Dedifferentiated amniotic fluid mesenchymal stem cell (primary cell): ENCODE results near the gene ARHGAP42.
A peak's percentile ranks its signal among the peaks of the same experiment; 100 is the strongest.
"Not testable (repeated sequence)": the region's sequence is repeated elsewhere in the genome, so short reads cannot be mapped to it uniquely, and the experiment has no call there.

Experiments used
- DNase-seq: peaks from one replicate; pipeline ENCODE4 v3.0.0-alpha.2; 2016; ENCODE audit errors: extremely low spot score

Gene ARHGAP42

DNA sequence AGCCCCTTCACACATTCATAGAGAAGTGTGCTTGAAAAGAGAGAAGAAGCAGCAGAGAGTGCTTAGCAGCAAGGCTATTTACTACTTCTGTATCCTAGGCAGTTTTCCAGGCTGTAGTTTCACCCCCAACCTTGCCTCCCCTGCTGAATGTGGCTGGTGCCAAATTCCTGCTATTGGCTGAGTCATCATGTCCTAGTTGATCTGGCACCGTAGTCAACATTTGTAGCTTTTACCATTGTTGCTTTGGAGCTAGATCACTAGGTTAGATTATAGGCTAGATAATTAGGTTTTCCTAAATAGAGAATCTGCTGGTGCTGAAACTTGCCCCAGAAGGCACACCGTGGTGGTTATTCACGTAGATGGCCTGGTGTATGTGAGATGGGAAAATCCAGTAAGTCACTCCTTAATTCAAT is 32.7 kb downstream of the ARHGAP42 start:
- DNase-seq = peak; percentile 60

DNA sequence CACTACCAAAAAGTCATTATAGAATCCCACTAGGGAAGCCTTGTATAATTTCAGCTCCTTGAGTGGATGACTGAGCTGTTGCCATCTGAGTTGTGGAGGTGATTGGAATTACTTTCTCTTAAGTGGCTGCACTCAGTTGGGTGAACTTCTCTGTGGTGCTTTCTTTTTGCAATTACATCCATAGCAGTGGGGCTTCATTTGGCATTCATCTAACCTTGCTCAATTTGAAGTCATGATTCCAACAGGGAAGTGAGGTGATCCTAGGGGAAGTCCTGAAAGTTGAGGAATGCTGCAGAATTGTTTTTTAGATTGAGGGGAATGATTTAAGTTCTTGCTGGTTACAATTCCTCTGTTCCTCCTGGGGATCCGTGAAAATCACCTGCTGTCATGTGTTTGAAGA is 39.6 kb downstream of the ARHGAP42 start:
- DNase-seq = no peak

DNA sequence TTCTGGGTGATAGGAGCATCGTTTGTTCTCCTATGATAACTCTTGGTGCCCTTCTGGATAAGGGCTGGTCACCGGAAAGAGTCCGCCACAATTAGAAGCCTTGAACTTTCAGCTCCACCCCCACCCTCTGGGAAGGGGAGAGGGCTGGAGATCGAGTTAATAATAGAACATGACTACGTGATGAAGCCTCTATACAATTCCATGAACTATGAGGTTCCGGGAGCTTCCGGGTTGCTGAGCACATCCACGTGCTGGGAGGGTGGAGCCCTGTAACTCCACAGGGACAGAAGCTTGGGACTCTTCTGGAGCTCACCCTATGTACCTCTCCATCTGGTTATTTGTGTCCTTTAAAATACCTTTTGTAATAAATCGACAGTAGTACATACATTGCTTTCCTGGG is 40.3 kb downstream of the ARHGAP42 start:
- no peak for DNase-seq

DNA sequence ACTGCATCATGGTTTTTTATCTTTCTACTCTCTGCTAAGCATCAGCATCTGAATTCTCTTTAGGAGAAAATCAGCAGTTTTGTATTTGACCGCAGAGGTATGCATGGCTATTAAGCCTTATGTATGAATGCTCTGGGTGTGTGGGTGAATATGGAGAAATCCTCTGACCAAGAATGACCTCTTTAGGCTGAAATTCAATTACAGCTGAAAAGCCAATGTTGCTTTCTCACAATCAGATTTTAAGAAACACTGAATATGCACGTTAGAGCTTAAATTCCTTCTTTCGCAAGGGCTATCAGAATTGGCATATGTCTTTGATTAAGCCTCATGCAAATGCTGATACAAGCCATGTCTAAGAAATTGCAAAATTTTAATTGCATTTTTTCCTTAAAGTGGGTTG is 43.2 kb downstream of the ARHGAP42 start:
- DNase-seq = peak; percentile 66

DNA sequence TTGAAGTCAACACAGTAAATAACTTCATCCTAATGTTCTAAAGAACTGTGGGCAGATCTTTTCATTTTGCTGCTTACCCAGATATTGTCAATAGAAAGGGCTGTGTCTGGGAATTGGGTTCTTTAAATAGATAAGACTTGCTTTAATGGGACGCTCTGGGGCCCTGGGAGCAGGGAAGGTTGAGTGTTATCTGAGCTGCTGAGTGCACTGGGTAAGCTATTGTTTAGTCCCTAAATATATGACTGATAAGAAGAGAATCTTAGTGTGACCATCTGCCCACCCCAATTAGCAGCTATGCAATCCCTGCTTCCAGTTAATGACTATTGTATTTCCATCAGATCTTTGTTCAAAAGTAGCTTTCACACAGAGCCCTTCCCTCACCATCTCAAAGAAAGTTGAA is 44.4 kb downstream of the ARHGAP42 start:
- no peak for DNase-seq

DNA sequence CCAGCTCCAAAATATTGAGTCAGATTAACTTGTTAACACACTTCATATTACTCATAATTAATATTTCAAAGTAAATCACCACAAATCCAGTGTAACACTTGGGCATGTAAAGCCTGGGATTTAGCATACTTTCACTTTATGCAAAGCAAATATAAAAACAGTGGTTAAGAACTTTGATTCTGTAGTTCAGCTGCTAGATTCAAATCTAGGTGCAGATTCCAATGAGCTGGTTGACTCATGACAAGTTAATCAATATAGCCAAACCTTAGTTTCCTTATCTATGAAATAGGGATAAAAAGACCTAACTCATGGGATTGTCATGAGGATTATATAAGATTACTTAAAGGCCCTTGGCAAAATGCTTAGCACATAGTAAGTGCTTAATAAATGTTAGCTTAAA is 45.9 kb downstream of the ARHGAP42 start:
- no peak for DNase-seq

DNA sequence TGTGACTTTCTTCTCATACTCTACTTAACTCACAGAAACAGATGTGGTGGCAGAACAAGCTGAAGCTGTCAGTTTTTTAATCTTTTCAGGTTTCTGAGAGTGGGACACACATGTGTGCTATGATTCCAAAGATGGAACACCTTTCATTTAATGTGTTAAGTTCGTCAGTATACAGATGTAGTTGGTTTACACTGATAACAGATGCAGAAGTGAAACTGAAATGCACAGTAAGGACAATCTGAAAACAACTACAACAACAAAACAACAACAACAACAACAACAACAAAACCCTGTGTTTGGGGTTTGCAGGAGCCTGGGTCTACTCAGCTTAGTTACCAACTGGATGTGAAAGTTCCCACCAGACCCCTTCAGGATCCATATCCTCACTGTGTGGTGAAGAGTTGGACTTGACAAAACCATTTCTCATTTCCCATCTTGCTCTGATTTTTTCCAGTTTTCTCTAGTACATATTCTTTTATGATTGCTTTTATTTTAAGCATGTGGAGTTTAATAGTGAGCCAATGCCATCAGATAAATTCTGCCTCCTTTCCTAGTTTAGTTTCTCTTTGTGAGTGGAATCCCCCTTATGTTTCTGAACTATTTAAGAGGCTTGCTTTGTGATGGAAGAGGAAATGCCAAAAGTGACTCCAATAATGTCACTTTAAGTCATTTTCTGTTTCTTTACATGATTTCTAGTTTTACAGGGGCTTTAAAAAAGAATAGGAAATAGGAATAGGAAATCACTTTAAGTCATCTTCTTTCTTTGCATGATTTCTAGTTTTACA is 47.8 kb downstream of the ARHGAP42 start:
- DNase-seq = no peak

DNA sequence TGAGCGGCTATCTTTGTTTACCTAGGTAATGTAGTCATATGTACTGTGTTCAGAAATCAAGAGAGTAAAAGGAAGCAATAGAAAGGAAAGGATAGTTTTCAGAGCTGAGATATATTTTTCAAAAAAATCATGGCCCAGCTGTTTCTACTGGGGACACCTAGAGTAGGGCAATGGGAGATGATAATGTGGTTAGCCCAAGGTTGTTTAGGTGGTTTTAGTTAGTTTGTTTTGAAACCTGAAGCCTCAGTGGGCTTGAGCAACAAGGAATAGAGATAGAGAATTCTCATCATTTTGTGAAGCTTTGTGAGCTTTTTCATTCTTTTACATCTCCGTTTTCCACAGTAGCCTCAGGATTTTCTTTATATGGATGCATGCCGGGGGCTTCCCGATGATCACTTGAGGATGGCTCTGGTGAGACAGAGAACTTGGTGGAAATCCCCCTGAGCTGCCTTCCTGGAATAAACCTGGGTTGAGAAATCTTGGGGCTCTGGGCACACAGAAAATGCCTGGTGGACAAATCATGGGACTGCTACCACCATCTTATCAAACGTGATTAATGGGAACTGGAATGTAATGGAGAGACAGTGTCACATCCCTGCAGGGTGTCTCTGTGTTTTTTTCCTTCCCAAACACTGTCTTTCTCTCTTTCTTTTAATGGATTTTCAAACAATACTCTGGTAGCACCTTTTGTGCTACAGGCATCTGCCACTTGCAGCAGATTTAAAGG is 49.0 kb downstream of the ARHGAP42 start:
- DNase-seq = no peak

DNA sequence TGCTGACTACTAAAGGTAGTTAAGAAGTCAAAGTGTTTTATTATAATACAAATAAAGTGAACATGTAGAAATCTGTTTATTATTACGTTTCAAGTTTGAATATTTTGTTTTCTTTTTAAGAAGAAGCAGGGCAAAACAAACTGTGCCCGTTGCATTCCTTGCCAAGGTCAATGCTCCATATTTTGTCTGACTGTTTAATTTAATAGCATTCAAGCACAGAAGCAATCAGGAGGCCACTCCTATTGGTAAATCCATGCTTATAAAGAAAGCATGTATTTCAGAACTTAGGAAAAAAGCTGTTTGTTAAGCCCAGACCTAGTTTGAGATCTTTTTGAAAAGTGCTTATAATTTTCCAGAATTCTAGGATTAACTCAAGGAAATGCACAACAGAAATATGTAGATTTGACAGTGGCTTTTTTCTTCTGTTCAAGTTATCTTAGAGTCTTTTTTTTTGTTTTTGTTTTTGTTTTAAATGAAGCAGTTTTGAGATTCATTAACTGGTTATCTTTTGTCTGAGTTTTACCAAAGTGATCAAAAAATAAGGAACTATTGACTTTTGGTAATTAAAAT is 51.7 kb downstream of the ARHGAP42 start:
- no peak for DNase-seq

DNA sequence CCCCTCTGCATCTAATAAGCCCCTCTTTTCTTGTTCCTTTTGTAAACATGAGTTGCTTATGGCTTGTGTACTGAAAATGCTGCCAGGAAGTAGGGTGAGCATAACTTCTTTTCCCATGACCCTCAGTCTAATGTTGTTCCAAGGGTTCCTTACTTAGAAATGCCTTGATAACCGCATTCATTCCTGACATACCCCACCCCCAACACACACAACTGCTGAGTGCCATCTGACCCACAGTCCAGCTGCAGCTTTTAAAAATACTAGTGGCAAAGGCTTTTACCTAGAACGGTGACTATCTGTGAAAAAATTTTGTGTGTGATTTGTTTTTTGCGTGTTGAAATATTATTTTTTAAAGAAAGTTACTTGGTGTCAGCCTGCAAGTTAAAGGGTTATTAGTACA is 52.6 kb downstream of the ARHGAP42 start:
- peak; percentile 72 for DNase-seq

DNA sequence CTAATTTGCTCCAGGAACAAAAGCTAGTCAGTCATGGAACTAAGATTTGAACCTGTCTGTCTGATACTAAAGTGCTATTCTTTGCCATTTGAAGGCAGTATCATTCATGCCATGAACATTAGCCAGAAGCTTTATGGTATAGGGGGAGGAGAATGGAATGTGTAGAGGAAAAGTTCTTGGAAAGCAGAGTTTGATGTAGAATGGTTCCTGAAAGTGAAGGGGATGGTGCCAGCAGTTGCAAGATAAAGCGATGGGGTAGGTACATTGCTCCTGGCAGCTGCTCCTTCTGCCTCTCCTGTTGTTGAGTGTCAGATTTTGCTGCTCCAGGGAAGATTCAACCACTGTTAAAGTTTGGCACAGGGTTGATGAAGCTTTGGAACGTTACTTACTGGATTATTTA is 53.4 kb downstream of the ARHGAP42 start:
- no peak for DNase-seq

DNA sequence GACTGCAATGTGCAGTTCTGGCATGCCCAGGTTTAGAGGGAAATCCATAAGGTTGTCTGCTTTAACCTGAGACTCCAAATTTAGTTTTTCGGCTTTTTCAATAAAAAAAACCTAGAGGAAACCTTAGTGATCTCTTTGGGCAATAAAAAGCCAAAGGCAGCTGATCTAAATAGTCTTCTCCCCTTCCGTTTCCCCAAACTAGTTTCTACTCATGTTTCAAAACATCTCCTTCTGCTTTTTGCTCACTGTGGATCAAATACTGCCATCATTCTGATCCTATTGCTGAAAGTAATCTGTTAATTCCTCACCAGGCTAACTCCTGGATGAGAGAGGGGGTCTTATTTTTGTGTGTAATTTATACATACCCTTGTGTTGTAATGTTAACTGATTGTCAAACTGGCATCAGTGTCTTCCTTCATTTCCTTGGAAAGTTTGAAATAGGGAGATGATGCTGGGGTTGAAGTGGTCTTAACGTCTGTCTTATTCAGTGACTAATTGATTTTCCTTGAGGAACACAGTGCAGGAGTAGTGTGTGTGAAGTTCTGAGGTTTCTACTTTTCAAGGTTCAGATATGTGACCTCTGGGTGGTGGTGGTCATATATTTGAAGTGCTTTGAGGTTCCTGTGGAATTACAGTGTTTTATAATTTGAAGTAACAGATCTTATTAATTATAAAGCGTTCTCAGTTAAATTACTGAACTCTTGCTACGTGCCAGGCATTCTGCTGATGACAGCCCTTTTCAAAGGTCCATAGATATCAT is 55.0 kb downstream of the ARHGAP42 start:
- DNase-seq = no peak

DNA sequence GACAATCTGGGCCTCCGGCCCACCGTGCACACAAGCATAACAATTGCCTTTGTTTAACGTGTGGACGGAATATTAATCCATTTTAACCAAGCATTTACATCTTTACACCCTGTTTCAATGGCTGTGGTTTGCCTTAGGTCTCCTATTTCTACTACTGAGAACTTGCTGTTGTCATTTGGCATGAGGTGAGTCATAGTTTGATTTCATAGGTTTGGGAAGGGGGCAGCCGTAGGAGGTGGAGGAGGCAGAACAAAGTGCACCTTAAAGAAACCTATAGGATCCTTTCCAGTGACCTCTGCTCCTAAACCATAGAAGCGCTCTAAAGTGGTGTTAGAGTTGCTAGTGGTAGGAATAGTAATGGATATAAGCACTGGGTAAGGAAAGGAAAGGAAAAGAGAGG is 59.4 kb downstream of the ARHGAP42 start:
- DNase-seq = no peak

DNA sequence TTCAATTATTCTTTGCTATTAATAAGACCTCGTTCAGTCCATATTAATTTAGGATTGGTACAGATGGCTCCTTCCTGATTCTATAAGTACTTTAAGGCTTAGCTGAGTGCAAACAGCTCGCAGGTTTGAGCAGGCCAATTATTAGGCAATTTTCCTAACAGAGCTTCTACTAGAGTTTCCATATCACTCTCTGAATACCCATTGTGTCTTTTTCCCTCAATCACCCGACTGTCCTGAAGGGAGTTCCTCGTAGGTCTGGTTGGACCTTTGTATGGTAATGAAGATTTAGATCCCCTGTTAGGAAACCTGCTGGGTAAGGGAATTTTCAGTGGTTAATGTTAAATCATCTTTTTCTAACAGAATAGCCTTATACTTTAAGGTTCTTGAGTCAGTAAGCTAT is 61.1 kb downstream of the ARHGAP42 start:
- no peak for DNase-seq

DNA sequence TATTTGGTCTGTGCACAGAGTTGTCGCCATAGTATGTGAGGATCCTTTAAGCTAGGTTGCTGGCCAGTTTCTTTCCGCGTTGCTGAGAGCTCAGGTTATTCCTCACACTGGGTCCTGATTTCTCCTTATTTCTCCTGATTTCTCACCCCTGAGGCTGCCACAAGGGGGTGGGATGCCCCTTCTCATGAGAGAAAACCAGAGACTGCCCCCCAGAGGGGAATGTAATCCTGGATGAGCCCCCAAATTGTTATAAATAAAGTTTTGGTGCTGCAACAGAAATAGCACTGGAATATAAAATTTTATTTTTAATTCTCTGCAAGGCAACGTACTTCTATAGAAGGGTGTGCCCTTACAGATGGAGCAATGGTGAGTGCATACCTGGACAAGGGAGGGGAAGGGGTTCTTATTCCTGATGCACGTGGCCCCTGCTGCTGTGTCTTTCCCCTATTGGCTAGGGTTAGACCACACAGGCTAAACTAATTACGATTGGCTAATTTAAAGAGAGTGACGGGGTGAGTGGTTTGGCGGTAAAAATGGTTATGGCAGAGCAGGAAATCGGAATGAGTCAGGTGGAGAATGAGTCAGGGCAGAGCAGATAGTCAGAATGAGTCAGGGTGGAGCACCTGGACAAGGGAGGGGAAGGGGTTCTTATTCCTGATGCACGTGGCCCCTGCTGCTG is 62.9 kb downstream of the ARHGAP42 start:
- not testable (repeated sequence) for DNase-seq

DNA sequence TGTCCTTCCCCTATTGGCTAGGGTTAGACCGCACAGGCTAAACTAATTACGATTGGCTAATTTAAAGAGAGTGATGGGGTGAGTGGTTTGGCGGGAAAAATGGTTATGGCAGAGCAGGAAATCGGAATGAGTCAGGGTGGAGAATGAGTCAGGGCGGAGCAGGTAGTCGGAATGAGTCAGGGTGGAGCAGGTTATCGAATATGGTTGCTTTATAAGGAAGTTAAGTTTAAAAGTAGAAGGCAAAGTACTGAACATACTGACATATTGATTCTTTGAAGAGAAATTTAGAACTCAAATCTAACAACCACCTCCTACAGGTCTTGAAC is 63.4 kb downstream of the ARHGAP42 start:
- not testable (repeated sequence) for DNase-seq

DNA sequence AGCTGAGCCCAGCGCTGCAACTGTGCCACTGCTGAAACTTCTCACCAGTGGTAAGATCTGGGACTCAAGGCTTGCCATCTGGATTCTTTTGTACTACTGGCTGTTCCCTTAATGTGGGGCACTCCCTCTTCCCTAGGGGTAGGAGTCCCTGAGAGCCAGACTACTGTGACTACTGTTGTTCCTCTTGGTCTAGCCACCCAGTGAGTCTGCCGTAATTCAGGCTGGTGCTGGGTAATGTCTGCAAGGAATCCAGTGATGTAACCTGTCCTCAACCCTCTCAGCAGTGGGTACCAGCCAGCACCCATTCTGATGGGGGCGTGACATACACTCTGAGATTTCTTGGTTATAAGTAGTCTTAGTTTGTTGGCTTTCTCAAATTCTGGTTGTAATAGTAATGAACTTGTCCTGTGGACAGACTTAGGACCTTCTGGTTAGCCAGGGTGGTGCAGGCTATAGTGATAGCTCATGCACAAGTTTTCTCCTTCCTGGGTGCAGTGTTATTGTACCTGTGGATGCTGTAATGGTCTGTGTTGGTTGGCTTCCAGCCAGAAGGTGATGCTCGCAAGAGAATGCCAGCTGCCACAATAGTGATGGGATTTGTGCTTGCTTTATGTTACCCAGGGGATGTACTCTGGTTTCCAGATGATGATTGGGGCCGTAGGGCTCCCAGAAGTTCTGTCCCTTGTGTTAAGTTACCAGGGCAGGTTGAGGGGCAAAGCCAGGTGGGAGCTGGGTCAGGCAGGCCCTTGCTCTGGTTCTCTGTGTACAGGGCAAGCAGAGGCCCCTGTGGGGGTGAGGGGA is 65.5 kb downstream of the ARHGAP42 start:
- DNase-seq = no peak

DNA sequence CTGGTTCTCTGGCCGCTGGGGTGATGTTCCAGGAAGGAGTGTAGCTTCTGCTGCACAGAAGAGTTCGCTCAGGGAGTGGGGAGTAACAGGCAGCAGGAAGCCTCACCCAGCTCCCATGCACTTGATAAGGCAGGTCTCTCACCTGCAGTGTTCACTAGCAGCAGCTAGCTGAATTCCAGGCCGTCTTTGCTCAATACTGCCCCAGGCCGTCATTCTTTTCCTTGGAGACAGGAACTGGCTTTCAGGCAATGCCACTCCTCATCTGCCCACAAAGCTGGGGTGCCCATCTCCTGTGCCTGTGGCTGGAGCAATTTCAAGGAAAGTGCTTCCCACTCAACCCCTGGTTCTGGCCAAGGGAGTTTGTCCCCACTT is 66.1 kb downstream of the ARHGAP42 start:
- no peak for DNase-seq

DNA sequence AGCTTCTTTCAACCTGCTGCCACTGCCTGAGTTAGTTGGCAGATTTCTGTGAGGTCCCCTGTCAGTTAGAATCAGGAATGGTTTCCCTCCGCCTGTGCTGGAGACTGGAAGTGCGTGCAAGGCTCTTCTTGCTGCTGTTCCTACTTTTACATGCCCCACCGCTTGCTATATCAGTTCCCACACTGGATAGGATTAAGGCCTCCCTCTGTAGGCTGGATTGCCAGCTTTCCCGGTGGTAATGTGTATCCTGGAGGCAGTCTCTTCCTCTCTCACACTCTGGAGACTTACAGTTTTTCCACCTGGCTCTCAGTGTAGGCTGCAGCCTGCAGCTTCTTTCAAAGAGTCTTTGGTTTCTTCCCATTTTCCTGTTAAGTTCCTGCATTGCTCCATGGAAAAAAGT is 66.5 kb downstream of the ARHGAP42 start:
- no peak for DNase-seq

DNA sequence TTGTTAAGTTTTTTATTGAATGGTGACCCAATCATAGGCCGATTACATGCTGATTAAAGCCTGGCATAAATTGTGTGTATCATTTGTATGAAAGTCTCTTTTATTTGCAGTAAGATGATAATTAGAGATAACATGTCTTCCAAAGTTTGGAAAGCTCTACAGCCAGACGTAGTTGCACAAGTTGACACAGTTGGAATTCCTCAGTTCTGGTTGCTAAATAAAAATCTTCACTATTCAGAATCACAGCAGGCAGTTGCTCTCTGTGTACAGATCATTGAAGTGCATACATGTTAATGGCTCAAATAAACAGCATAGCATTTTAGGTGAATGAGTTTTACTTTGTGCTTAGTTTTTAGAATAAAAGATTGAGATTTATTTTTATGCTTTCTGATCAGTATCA is 69.5 kb downstream of the ARHGAP42 start:
- DNase-seq = no peak

DNA sequence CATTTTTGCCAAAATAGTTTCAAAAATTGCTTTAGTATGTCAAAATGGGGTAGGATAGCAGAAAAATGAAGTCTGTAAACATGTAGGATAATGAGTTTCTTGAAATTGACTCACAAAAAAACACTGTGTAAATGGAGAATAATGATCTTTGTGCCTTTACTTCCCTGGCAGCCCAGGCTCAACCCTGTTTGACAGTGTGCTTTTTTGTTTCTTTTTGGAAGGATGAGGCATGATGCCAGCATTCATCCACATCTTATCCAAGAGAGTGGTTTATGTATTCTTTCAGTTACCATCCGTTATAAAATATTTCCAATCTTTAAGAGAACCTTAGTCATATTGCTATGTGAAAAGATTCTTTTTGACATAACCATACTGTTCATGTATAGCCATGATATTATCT is 70.6 kb downstream of the ARHGAP42 start:
- DNase-seq = no peak
